GM21447 (cell line): ENCODE measurements around the gene ATAD3A.
A peak's percentile ranks its signal among the peaks of the same experiment; 100 is the strongest.
"Not testable (repeated sequence)": the region's sequence is repeated elsewhere in the genome, so short reads cannot be mapped to it uniquely, and the experiment has no call there.

Source experiments
- ATAC-seq: cut with Tn5 transposase; IDR thresholded peaks from one replicate; pipeline ENCODE4 v1.9.1; 2021; ENCODE audit not compliant: unreplicated experiment

ATAD3A gene

DNA sequence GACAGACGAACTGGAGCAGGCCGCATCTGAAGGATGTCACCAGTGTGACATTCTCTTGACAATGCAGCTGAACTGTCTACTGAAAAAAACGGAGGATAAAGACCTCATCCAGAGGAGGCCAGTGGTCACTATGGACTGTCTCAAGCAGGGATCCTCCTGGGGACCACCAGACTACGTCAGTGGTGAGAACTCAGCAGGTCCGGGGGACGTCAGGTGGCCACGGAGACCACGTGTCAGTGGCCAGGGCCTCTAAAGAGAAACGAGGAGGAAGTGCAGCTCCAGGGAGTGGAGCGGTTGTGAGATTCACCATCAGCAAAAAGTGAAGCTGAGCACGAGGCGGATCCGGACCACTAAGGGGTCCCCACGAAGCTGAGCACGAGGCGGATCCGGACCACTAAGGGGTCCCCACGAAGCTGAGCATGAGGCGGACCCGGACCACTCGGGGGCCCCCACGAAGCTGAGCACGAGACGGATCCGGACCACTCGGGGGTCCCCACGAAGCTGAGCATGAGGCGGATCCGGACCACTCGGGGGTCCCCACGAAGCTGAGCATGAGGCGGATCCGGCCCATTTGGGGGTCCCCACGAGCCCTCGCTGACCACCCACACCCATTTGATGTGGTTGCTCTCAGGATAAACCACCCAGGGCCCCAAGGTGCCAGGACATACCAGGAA is 42.0 kb downstream of the ATAD3A start:
- ATAC-seq = no peak

- ATAC-seq = no peak
These were observed 42.6 kb downstream of the ATAD3A start for GRCh38 chr1:1554550-1554925.

DNA sequence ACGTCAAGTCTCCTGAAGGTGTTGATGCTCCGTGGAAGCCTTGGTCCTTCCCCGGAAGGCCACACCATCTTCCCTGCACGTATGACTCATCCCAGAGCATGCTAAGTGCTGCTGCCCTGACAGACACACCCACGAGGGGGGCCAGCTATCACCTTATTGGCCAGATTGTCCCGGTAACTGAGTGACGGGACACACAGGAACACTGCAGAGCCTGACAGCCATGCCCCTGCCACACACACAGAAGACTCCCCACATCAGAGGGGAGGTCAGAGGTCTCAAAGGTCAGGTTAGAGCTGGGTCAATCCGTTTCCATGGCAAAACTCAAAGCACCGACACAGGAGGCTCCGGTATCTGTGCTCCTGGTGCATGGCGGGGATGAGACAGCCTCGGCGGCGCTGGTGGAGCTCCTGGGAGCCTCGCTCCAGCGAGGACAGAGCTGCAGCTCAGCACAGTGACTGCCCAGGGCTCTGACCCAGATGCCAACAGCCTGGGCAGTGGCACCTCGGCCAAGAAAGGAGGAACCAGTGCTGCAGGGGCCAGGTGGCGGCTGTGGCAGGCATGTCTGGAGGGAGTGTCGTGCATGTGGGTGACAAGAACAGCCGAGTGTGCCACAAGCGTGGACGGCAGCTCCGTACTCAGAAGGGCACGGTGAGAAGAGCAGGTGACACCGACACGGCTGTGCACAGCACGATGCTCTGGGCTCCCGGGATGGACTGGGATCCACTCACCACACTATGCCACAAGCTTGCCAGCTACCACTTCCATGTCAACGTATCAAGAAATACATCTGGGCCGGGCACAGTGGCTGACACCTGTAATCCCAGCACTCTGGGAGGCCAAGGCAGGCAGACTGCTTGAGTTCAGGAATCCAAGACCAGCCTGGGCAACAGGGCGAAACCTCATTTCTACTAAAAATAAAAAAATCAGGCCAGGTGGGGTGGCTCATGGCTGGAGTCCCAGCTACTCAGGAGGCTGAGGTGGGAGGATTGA is 43.3 kb downstream of the ATAD3A start:
- ATAC-seq = no peak

GRCh38 chr1:1556505-1556904 is 44.5 kb downstream of the ATAD3A start:
- no peak for ATAC-seq

- ATAC-seq = not testable (repeated sequence)
These were observed 45.0 kb downstream of the ATAD3A start for GRCh38 chr1:1556961-1557360.

- ATAC-seq = not testable (repeated sequence)
These were observed 45.7 kb downstream of the ATAD3A start for GRCh38 chr1:1557688-1558087.

- ATAC-seq = no peak
These were observed 46.6 kb downstream of the ATAD3A start for GRCh38 chr1:1558591-1558990.

- no peak for ATAC-seq
These were observed 47.1 kb downstream of the ATAD3A start for GRCh38 chr1:1559066-1559465.

DNA sequence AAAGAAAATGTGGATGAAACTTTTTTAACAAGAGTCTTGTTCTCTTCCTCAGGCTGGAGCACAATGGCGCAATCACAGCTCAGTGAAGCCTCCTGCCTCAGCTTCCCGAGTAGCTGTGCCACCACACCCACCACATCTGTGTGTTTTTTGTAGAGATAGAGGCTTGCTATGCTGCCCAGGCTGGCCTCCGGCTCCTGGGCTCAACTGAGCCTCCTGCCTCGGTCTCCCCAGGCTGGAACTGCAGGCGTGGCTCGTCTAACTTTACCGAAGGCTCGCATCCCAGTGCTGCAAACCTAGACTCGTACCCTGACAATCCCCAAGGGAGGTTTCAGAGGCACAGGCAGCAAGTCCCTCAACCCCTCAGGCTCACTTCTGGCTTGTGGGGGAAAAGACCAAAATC is 48.2 kb downstream of the ATAD3A start:
- ATAC-seq = no peak

GRCh38 chr1:1561801-1562470 is 50.0 kb downstream of the ATAD3A start:
- ATAC-seq = no peak

GRCh38 chr1:1562556-1563195 is 50.7 kb downstream of the ATAD3A start:
- no peak for ATAC-seq

- no peak for ATAC-seq
These were observed 51.7 kb downstream of the ATAD3A start for GRCh38 chr1:1563688-1564087.

DNA sequence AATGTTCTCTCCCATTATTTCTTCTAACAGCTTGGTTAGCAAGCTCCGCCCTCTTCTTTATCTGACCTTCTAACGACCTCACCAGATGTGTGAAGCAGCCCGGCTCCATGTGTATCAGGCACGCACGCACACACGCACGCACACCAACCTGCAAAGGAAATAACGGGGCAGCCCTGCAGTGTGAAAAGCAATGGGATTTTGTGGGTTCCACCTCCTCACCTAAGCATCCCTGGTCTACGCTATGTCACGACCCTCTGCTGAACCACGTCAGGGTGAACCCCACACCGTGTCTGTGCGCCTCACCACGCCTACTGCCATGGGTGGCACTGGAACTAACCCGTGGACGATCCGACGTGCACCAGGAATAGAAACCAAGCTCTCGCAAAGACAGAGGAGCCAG is 52.3 kb downstream of the ATAD3A start:
- no peak for ATAC-seq

DNA sequence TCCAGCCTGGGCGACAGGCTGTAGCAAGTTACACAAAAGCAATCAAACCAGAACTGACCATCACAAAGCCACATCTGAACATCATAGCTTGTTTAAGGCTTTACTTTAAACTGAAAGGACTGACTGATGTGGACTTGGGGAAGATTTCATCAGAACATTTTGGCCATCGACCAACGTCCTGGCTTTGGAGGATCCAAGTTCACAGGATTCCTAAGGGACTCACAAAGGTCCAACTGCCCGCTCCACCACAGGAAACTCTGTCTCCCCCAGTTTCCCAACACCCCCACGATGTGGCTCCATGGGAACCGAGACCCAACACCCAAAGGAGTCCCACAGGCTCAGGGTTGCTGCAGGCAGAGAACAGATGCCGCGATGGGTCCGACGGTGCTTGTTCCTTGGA is 53.4 kb downstream of the ATAD3A start:
- no peak for ATAC-seq

- no peak for ATAC-seq
These were observed 55.4 kb downstream of the ATAD3A start for GRCh38 chr1:1567152-1567875.

DNA sequence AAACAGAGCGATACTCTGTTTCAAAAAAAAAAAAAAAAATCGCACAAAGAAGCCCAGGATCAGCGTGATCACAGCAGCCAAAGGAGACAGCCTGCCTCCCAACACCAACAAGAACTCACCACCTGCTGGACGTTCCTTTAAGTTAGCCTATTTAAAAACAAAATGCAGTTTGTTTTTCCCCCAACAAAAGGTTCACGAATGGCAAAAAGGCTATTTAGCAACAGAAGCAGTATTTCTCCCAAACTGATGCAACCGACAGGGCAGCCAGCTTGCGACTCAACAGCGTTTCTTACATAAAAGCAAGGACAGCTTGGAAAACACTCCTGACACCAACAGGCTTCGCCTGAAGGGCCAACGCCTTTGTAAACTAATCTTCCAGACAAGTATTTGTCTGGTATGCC is 55.9 kb downstream of the ATAD3A start:
- ATAC-seq = no peak

DNA sequence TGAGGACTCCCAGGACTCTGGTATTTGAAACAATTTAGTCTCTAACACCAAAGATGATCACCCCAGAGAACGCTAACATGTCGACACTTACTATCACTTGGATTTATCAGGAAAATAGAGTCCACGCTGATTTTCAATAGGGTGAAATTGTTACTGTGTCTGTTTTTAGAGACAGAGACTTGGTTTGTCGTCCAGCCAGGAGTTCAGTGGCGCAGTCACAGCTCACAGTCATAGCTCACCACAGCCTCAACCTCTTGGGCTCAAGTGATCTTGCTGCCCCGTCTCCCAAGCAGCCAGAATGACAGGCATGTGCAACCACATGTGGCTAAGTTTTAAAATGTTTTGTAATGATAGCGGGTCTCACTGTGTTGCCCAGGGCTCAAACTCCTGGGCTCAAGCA is 57.4 kb downstream of the ATAD3A start:
- no peak for ATAC-seq

DNA sequence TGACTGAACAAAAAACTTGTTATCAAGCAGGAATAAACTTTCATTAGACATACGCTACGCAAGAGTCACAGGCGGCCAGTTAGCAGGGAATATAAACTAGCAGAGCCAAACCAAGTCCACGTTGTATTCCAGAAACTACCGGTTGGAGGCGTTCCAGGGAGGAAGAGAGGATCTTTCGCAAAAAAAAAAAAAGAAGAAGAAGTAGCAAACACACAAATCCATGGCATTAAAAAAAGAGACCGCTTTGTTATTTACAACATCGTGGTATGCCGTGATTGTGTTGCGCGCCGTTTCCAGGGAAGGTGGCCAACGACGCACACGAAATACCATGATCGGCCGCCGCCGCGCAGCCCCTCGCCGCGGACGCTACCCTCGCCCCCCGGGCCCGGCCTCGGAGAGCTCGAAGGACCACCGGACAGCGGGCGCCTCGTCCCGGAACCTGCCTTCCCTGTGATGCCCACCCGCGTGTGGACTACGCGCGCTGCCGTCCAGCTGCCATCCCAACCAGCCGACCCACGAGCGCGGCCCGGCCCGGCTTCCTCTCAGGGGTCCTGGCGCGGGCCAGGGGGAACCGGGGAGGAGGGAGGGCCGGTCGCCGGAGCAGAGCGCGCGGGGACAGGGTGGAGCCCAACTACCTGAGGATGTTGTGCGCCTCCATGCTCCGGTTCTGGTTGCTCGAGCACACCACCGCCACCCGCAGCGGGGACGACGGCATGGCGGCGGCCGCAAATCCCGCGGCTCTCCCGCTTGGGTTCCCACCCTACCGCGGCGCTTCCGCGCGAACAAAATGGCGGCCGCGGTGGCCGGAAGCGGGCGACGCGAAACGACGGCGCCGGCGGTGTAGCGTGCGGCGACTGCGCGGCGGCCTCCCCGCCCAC is 62.1 kb downstream of the ATAD3A start:
- peak; percentile 48 for ATAC-seq

DNA sequence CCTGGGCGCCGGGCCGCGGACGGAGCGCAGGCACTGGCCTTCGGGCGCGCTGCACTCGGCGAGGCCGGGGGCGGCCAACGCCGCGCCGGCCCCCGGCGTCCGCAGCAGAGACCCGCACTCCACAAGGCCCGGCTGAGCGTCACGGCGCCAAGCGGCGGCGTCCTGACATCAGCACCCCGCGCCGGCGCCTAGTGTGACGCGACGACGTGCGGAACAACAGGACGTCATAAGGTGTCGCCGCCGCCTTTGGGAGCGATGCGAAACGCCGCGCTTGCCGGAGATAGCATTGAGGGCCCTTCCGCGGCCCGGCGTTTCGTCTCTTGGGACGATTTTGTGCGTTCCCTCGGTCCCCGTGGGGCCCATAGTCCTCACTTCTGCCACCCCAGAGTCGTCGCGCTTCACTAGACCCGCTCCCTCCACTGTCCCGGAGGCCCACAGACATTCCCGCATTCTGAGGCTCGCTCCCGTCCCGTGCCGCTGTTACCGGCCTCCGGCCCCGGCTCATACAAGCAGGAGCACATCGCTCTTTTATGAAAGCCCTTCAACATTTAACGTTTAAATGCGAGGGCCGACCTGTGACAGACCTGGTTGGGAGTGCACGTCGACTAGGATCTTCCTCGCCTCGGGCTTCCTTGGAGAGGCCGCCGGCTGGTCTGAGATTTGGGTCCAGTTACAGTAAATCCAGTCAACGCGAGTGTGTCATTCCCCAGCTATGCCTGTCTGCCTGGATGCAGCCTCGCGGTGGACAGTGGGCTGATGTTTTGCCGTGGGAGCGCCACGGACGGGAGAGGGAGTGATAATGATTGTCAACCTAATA is 63.0 kb downstream of the ATAD3A start, which contains the start of gene SSU72:
Gene SSU72 (minus strand): TSS at position 143 of the 817 bp plus-strand sequence. CDS start 306 bp downstream, outside the sequence.
- peak; percentile 73 for ATAC-seq
